ENCODE results near the gene CD59. TPM values are rescaled to one million over a fixed set of nuclear protein-coding genes. Genes with fewer than 3 reads are reported as not detected.

Gene CD59
- total and polyA plus RNA-seq, 9 of the 15 experiments (the other 6 are each of a cell fraction or from before 2014, with no cell fraction given), result 38.1 to 338 (median 173) TPM

GRCh38 chr11:33689501-33689900, 46.7 kb downstream of the CD59 start:
- 65% methylated on average over 8 of the region's 8 CpGs for WGBS (ENCODE audit: insufficient coverage, low coverage, missing lambda C conversion rate)
- ChIA-PET CTCF (ENCODE audit: low intra/inter-chr PET ratio) (interaction anchor here (1.3 kb wide), 1 partner anchor 729 kb away, joined by 3 read pairs; no protein-coding TSS in a partner anchor), POLR2A (interaction anchor here (0.9 to 1.0 kb wide), 2 partner anchors 10 to 18 kb away, joined by 3 to 5 read pairs; no protein-coding TSS in a partner anchor)
- intact Hi-C loops (cut with micrococcal nuclease) (loop anchor here (2.0 kb wide), 2 partner anchors 147 to 523 kb away; no protein-coding TSS in a partner anchor), in situ Hi-C loops (cut with MboI) (loop anchor here (5.0 kb wide), 2 partner anchors 147 to 327 kb away; no protein-coding TSS in a partner anchor)
- peaks cover 5 to 10% of the 10 kb centered on the region in 2 experiments; a peak in 4 of 5 replicates for H3K4me1 ChIP-seq (replicated peaks in 1 of 2; ENCODE audit: control insufficient read depth in 2 of 2, insufficient read depth in 2 of 2, low read length in 2 of 2)
- H3K9me3 ChIP-seq (replicated peaks; ENCODE audit: control insufficient read depth, insufficient read depth, low read depth, low read length), result no peaks in the 10 kb centered on the region
- H3K36me3 ChIP-seq (ENCODE audit: control insufficient read depth, insufficient read depth, low read length), result no peaks in the 10 kb centered on the region
- H3K27ac ChIP-seq (ENCODE audit: extremely low read depth, low read depth, low read length), result no peak overlapping the region
- H3K4me3 ChIP-seq, result no peak overlapping the region
- FAIRE-seq (no peak), ATAC-seq (no peak), DNase-seq (ENCODE audit: extremely low read depth in 1 of 4, low spot score in 3 of 4) (no peak)
- H3K9me1 ChIP-seq (ENCODE audit: control insufficient read depth, insufficient read depth, low read length), result no peaks in the 10 kb centered on the region
- no peaks in the 10 kb centered on the region for H4K20me1 ChIP-seq (replicated peaks; ENCODE audit: control insufficient read depth, insufficient read depth, low read length)
- no peaks in the 10 kb centered on the region for H3K79me2 ChIP-seq (ENCODE audit: control insufficient read depth, insufficient read depth, low read length)
- no TSS peak for BruUV-seq (replicated peaks)
- peaks cover 3 to 23% of the 10 kb centered on the region in 2 experiments; a peak in 3 of 5 replicates for H3K27me3 ChIP-seq (ENCODE audit: control insufficient read depth in 2 of 2, insufficient read depth in 2 of 2, low read length in 2 of 2)
- no peak overlapping the region for H3K9ac ChIP-seq (ENCODE audit: insufficient read depth in 1 of 2, low read depth in 2 of 2, low read length in 2 of 2)
- TF ChIP-seq ATF1 (CRISPR knock-in tag; IDR thresholded peaks at IDR 0.05) (no peak), ATF1 (tag; IDR thresholded peaks at IDR 0.05) (no peak), ZFP1 (CRISPR knock-in tag; IDR thresholded peaks at IDR 0.05) (no peak), ILF3 (IDR thresholded peaks at IDR 0.05; ENCODE audit: borderline replicate concordance) (no peak), USF1 (CRISPR knock-in tag; IDR thresholded peaks at IDR 0.05) (no peak), KDM5B (IDR thresholded peaks at IDR 0.05; ENCODE audit: insufficient replicate concordance, low read depth, low read length) (no peak), EP400 (IDR thresholded peaks at IDR 0.05) (no peak), BRD9 (IDR thresholded peaks at IDR 0.05; ENCODE audit: low read depth, partially characterized antibody) (no peak), ARID1B (IDR thresholded peaks at IDR 0.05) (no peak), ZNF197 (CRISPR knock-in tag; IDR thresholded peaks at IDR 0.05; ENCODE audit: low read depth) (no peak), ZNF354B (CRISPR knock-in tag; IDR thresholded peaks at IDR 0.05) (no peak), NFIC (IDR thresholded peaks at IDR 0.05) (no peak), DLX4 (CRISPR knock-in tag; IDR thresholded peaks at IDR 0.05) (no peak), STAT5B (CRISPR knock-in tag; IDR thresholded peaks at IDR 0.05) (no peak), CEBPG (CRISPR knock-in tag; IDR thresholded peaks at IDR 0.05) (no peak), CEBPG (tag; conservative IDR thresholded peaks at IDR 0.05 in 1 of 2, IDR thresholded peaks at IDR 0.05 in 1 of 2) (no peak), RBM34 (IDR thresholded peaks at IDR 0.05; ENCODE audit: borderline replicate concordance, insufficient read depth, low read length) (no peak), MCM2 (IDR thresholded peaks at IDR 0.05; ENCODE audit: low read depth) (no peak), NCOA4 (IDR thresholded peaks at IDR 0.05; ENCODE audit: partially characterized antibody) (no peak)
- H3K4me2 ChIP-seq (ENCODE audit: insufficient read depth, low read length), result no peak overlapping the region
- no peak overlapping the region for H2AFZ ChIP-seq (ENCODE audit: low read depth, low read length)

All from K562 (cell line).